HG02678 (cell line): ENCODE results near the gene OR6Q1.

Source experiments
- ATAC-seq: cut with Tn5 transposase; IDR thresholded peaks from one replicate; pipeline ENCODE4 v1.9.1; 2021; ENCODE audit warnings: mild to moderate bottlenecking, moderate library complexity; ENCODE audit not compliant: unreplicated experiment

The OR6Q1 gene

DNA sequence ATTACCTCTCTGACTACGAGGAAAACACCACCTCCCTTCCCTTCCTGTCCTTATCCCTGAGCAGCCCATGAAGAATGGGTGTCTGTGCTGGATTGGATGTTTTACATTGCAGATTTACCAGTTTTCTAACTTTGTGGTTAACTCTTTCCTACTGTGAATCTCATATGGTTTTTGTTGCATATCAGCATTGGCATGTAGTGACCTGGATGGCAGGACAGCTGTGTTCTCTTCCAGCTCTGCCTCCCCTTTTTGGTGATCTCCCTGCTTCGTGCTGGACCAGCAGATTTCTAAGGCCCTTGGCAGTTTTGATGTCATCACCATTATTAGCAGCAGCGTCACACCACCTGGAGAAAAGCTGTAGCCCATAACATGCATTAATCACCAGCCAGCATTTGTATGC lies 26.7 kb downstream of the OR6Q1 start:
- no peak for ATAC-seq

DNA sequence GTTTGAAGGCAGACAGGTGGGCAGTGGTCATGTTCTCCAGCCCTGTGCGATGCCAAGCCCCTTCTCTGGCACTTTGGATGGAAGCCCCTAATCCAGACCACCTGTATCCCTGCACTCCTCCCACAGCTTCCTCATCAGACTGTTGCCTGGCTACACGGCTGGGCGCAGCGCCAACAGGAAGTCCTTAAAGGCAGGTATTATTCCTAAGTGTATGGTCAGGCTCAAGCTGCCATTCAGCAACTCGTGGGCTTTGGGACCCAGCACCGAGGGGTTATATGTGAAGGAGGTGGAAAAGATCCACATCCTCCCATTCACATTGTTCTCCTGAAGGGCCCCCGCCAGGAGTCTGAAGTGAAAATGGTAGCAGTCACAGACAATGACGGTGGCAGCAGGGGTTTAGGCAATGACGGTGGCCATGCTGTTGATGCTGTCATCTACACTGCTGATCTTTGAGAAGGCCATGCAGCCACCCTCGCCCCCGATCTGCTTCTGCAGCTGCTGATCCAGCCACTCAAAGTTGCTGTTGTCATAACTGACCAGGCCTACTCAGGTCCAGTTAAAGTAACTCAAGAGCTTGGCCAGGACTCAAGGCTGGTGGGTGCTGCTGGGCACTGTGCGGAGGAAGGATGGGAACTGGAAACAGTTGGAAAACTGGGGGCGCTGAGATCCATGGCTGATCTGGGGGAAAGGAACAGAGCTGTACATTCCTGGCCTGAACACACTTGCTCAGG lies 27.7 kb downstream of the OR6Q1 start:
- no peak for ATAC-seq

DNA sequence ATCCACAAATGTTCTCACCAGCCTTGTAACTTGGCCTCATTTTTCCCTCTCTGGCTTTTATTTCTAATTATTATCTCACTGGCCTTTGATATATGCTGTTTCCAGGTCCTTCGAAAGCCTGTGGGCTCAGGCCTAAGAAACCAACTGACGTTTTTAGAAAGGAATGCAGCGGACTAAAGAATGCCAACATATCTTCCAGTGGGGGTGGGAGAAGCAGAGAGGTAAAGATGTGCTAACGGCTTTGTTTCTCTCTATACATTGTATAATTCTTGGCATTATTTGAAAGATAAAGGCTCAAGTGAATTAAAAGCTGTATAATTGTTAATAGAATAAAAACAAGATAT lies 28.2 kb downstream of the OR6Q1 start:
- no peak for ATAC-seq

DNA sequence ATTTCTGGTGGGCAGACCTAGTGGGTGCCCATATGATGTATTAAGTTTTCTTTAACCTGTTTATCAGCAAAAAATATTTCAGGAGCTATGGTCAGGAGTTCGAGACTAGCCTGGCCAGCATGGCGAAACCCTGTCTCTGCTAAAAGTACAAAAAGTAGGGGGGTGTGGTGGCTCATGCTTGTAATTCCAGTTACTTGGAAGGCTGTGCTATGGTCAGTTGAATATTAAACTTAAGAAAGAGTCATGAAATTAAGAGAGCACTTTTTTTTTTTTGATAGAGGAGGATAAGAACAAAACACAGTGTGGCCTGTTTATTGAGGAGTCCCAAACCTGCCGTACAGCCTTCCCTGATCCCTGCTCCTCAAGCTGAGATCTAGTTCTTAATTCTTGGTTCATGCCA lies 29.8 kb downstream of the OR6Q1 start:
- ATAC-seq: no peak

DNA sequence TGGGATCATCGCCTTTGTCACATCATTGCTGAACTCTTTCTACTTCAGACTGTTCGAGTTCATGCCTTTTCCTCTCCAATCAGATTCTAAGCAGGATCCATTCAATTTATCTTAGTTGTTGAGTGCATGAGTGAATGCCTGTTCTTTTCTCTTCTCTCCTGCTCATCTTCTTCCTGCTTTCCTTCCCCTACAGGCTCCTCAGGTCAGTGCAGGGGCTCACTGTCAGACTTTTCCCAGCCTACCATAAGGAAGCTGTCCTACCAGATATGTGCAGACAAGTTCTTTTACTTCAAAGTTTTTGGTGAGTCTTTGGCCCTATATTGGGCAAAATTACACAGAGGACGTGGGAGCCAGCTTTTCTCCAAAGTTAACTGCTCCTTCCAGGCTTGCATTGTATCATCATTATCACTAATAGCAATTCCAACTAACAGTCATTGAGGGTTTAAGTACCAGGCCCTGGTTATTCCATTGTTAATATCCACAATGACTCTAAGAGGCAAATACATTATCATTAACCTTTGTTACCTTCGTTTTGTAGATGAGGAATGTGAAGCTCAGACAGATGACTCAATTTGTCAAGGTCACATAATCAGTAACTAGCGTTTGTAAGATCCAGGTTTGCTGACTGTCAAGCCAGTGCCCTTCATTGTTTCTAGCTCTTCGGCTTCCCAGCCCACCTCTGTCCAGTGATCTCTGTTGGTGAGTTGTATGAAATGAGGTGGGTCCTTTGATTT lies 30.4 kb downstream of the OR6Q1 start:
- no peak for ATAC-seq

DNA sequence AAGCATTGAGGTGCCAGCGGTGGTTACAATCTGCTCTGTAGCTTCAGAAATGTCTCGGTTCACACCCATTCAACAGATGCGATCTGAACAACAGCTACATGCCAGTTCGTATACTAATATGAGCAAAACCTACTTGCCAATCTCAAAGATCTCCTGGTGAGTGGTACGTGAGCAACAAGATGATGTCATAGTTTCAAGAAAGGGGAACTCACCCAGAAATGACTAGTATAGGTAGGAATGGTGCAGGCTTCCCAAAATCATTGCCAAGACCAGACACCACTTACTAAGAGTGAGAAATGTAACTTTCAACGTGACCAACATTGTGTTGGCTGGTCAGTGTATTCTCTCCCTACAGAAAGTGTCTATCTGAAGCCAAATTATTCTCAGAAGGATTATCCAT lies 31.1 kb downstream of the OR6Q1 start:
- no peak for ATAC-seq

DNA sequence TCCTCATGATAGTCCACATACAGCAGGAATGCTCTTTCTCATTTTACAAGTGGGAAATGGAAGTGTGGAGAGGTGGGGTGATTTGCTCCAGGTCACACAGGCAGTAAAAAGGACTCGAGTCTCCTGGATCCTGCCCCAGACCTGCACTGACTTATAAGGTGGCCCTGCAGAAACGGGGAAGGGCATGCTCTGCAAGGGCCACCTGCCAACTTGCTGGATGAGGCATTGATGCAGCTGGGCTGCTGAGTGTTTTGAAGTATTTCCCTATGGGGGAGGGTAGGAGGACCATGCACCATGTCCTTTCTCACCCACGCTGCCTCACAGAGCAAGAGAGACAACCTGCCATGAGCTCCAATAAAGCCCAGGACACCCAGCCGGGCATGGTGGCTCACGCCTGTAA lies 36.9 kb downstream of the OR6Q1 start:
- ATAC-seq: no peak

DNA sequence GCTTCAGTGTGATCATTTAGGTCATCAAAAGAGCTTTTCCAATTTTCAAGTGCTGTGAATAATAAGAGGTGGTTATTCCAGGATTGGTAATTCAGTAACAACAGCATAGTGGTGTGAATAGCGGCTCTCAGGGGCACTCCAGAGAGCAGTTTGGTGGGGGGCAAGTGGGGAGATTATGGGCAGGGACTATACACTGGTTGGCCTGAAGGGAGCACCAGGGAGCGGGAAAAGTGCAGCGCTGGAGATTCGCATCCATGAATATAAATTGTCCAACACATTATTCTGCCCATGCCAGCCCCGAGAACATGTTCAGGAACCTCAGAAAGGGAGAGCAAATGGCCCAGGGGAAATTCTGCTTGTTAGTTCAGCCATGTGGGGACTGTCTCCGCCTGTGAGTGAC lies 37.9 kb downstream of the OR6Q1 start:
- no peak for ATAC-seq

DNA sequence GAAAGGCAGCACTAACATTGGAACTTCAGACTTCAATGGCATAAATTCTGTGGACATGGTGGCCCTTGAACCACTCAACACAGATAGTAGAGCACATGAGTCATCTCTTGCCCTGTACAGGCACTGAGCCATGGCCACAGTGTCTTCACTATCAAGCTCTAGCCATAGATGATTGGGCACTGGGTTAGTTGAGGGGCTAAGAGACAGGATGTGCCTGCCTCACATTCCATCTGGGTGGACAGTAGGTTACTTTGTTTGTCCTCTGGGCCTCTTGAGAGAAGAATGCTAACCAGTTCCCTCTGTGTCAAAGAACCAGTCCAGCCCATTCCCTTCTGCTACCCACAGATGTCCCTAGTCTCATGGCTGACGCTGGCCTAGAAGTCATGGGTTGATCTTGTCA lies 39.8 kb downstream of the OR6Q1 start:
- ATAC-seq: no peak

DNA sequence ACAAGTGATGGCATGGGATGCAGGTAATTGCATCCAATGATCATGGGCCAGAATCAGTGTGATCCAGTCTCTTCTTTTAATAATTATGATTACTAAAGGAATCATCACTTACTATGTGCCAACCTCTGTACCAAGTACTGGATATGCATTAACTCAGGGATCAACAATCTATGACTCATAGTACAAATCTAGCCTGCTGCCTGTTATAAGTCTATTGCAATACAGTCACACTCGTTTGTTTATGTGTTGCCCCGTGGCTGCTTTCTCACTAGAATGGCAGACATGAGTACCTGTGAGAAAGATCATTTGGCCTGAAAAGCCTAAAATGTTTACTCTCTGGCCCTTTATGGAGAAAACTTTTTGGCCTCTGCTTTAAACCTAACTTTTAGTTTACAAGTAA lies 45.0 kb downstream of the OR6Q1 start:
- no peak for ATAC-seq
